GM21360 (cell line): ENCODE data around the gene SNX25.
"Not testable (repeated sequence)": the region's sequence is repeated elsewhere in the genome, so short reads cannot be mapped to it uniquely, and the experiment has no call there.

Experiments
- ATAC-seq: cut with Tn5 transposase; IDR thresholded peaks from one replicate; pipeline ENCODE4 v1.9.1; 2021; ENCODE audit warnings: mild to moderate bottlenecking, moderate library complexity; ENCODE audit not compliant: unreplicated experiment

Gene SNX25

DNA sequence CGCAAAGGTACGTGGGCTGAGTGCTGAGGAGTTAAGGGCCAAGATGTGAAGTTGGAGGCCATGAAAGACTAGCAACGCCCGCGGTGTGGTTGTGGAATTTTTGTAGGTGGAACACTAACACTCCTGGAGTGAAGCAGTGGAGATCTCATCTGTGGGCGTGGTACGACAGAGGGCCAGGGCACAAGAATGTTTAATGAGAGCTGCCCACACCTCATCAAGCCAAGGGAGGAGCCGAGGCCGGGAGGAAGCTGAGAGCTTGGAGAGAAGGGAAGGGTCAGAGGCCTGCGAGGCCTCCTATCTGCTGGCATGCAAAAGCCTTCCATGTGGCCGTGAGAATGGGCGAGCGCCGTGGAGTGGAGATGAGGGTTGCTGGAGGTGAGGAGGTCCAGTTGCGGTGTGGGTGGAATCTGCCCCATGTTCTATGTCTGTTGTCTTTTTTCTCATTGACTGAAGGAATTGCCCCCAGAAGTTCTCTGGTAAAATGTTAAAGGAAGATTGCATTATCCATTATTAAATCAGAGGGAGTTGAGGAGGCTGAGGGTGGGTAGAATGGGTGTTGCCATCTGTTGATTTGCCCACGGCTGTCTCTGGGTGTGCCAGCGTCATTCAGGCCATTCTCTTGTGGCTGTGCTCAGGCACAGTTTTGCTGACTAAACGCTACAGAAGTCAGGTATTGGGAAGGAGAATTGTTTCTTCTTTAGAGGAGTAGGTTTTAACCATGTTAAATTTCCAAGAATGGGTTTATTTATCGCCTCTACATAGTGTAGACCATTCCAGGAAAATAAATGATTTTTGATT, 19.8 kb downstream of the SNX25 start:
- no peak for ATAC-seq

DNA sequence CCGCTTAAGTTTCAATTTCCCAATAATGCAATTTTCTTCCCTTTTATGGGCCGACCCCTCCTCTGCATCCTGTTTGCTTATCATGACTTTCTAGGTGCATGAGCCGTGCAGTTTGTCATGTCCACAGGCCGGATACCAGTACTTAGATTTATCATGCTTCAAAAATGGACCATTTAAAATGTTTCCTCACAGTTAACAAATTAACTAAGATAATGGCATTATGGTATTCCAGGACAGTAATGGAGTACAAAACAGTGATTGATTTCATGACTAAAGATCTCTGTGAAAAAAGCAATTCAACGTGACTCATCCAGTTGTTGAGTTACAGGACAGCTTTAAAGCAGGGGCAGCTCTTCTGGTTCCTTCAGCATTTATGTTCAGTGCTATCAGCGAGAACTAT, 23.0 kb downstream of the SNX25 start:
- ATAC-seq, result no peak

DNA sequence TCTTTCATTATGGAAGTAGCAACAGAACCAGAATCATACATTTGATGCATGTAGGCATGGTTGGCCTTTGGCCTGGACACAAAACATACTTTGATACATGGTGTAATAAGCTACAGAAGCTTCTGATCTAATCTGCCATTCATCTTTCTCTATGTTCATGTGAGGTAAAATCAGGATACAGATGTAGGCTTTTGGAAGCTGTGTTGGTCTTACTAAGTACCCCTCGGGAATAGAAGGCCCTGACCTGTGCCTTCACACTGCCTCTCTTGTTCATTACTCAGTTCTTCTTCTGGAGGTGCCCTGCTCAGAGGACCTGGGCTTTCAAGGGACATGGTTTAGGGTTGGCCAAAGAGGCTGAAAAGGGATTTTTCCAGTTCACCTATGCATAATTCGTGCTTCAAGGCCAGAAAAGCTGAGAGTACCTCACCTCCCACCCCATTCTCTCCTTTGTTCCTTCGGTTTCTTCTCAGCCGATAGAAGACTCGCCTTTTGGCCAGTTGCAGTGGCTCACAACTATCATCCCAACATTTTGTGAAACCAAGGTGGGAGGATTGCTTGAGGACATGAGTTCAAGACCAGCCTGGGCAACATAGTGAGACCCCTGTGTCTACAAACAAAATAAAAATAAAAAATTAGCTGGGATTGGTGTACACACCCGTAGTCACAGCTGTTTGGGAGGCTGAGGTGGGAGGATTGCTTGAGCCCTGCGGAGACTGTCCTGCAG, 25.9 kb downstream of the SNX25 start:
- ATAC-seq, result no peak

DNA sequence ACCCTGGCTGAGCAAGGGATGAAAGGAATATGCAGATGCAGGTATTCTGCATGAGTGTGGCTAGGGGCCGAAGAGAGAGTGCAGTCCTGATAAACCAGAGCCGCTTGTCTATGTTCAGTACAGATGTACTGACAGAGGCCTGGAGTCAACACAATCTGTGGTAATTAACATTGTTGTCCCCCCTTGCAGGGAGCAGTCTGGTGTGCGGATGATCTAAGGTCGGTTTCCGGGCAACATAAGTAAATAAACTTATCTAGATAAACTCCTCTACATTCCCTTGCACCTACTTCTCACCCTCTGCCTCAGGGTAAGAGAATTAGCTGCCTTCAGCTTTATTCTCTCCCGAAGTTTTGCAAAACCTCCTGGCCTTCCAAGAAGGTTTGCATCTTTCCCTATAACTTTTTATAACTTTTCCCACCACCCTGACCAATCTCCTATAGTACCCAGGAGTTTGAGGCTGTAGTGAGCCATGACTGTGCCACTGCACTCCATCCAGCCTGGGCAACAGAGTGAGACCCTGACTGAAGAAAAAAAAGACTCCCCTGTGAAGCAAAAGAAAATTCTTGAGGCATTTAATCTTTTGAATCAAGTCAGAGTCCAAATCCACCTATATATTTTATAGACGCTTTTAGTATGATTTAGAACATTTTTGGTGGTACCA, 26.6 kb downstream of the SNX25 start:
- ATAC-seq, result no peak

DNA sequence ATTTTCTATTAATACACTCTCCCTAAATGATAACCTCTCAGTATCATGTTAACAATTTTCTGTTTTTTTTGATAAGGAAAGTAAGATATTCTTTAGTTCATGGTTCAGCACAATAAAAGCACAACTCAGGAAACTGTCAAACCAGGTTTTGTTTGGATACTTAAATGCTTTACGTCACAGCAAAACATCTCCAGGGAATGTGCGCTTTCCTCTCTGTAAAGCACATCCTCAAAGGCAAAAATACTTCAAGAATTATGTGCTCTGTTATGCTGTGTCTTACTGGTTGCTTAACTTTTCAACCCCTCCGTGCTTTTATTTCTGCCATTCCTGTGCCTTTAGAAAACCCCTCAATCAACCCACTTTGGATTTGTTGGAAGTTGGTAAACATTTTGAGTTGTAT, 27.8 kb downstream of the SNX25 start:
- ATAC-seq, result no peak

DNA sequence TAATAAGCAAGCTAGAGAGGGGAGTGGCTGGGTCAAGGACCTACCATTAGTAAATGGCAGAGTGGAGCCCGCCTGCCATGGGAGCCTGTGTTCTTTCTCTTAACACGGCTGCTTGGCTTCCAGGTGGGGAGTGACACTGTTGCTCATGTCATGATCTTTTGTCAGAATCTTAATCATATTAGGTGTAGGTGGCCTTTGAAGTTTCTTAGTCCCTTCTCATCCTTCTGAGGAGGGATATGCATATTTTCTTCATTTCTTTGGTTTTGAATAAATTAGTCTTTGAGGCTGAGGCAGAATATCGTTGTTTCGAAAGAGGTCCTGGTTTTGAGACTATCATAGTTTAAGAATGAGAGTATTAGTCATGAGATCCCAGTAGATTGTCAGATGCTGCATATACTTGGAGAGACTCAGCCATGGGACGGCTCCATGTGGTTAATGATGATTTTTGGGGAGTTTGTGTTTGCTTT, 28.9 kb downstream of the SNX25 start:
- ATAC-seq, result no peak

DNA sequence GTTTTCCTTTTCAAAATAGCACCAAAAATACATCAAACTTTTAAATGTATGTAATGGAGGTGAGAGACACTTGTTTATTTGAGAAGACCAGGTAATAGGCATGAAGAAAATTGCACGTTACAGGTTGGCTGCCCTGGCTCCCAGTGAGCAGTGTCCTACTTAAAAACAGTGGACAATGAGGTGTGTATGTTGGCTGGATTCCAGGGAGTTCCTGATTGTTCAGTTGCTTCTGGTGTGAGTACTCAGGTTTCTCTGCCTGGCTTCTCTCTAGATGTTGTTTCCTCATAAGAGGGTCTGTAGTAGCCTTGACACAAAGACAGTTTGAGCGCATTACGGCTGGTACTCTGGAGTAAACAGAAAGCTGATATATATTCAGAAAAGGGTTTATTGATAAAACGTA, 29.4 kb downstream of the SNX25 start:
- ATAC-seq, result no peak

DNA sequence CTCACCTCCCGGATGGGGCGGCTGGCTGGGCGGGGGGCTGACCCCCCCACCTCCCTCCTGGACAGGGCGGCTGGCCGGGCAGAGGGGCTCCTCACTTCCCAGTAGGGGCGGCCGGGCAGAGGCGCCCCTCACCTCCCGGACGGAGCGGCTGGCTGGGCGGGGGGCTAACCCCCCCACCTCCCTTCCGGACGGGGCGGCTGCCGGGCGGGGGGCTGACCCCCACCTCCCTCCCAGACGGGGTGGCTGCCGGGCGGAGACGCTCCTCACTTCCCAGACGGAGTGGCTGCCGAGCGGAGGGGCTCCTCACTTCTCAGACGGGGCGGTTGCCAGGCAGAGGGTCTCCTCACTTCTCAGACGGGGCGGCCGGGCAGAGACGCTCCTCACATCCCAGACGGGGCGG, 31.1 kb downstream of the SNX25 start:
- ATAC-seq, result not testable (repeated sequence)

DNA sequence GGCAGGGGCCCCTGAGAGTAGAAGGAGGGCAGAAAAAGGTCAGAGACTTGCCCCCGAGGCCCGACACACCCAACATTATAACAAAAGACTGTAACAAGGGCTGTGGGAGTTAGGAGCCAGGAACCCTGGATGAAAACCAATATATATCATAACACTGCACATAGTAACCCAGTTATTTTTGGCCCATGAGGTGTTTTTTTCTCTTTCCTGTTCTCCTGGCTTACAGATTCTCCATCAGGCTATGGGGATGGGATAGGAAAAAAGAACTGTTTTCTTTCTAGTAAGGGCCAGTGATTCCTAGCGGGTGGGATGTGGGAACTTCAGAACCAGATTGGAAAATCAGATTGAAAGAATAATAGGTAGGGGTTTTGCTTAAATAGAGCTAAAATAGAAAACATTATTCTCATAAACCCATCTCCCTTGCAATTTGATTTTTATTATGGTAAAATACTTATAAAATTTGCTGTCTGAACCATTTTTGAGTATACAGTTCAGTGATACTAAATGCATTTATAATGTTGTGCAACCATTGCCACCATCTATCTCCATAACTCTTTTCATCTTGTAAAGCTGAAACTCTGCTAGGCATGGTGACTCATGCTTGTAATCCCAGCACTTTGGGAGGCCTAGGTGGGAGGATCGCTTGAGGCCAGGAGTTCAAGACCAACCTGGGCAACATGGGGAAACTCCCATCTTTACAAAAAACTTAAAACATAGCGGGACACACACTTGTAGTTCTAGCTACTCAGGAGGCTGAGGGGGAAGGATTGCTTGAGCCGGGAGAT, 33.5 kb downstream of the SNX25 start:
- ATAC-seq, result no peak

DNA sequence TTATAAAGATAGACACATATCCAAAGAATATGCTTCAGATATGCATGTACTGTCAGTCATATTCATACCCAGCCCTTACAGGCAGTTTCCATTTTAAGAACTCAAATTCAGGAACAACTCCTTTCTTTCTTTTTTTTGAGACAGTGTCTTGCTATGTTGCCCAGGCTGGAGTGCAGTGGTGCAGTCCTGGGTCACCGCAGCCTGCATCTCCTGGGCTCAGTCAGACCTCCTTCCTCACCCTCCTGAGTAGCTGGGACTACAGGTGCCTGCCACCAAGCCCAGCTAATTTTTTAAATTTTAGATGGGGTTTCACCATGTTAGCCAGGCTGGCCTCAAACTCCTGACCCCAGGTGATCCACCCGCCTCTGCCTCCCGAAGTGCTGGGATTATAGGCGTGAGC, 34.5 kb downstream of the SNX25 start:
- no peak for ATAC-seq

DNA sequence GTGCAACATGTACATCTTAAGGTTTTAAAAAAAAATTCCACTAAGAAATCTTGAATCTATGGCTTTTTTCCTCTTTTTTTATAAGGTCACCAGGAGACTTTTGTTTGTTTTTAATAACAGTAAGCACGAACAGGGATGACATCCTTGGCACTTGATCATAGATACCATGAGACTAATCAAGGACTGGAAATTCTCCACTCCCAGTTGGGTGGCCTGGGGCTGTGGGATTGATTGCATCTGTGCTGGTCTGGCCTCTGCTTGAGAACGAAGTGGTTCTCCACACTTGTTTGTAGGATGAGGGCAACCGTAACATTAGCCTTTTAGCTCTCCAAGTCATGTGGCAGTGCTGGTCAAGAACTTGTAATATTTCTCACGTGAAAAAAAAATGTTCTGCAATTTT, 35.4 kb downstream of the SNX25 start:
- no peak for ATAC-seq

DNA sequence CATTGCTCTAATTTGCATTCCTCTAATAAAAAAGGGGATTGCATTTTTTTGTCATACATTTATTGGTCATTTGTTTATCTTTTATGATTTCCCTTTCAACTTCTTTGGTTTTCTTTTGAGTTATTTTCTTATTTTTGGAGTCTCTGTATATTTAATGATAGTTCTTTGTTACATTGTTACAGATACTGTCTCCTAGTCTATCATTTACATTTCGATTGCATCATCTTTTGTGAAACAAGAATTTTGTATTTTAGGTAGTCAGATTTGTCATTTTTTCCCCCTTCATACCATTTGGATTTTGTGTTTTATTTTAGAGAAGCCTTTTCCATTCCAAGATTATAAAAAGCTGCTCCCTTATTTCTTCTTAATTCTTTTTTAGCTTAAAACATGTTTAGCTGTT, 37.1 kb downstream of the SNX25 start:
- ATAC-seq, result no peak

DNA sequence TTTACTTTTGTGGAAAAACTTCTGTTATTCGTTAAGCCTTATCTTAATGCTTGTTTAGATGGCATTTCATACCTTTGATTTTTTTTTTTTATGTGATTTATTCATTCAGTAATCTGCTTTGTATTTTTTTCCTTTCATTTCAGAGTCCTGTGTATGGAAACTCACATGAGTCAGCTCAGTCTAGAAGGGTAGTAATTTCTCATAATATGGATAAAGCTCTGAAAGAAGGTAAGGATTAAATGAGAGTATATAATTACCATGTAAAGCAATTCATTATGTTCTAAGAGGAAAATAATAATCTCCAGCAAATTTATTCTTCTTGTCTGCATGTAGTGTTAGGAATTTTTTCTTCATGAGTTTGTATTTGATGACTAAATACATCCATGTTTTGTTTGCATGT, 37.8 kb downstream of the SNX25 start:
- ATAC-seq, result no peak

DNA sequence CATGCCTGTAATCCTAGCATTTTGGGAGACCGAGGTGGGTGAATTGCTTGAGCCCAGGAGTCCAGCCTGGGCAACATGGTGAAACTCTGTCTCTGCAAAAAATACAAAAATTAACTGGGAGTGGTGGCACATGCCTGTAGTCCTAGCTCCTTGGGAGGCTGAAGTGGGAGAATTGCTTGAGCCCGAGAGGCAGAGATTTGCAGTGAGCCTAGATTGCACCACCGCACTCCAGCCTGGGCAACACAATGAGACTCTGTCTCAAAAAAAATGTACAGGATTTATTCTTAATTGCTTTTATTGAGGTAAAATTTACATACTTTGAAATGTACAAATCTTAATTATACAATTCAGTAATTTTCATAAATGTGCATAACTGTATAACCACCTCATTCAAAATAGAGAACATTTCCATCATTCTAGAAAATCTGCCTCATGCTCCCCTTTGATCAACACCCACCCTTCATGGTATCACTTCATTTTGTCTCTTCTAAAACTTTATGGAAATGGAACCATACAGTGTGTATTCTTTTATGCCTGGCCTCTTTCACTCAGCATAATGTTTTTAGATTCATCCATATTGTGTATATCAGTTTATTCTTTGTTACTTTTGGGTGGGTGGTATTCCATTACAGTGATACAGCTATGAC, 39.1 kb downstream of the SNX25 start:
- no peak for ATAC-seq

DNA sequence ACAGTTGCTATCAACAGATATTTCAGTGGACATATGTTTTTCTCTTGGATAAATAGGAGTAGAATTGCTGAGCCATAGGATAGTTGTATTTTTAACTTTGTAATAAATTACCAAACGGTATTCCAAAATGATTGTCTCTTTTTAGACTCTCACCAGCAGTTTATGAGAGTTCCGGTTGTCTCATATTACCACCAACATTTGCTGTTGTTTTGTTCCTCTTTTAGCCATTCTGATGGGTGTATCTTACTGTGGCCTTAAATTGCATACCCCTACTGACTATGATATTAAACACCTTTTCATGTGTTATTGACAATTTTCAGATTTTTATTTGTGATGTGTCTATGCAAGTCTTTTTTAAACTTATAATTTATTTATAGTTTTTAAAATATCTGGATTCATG, 39.7 kb downstream of the SNX25 start:
- ATAC-seq, result no peak

DNA sequence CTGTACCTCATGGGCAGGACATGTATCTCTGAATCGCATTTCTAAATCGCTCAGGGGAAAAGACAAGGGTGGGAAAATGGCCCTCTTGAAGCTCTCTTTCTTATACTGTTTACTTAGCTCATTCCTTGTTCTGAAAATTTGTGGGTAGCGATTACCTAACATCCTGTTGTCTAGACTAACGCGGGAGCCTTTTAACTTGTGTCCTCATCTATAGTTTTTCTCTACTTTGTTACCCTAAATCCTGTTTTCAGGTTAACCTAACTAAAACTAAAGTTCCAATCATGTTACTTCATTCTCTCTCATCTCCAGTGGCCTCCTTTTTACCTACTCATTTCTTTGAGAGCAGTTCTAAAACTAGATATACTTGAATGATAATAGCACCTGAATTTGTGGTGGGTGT, 45.0 kb downstream of the SNX25 start:
- no peak for ATAC-seq

DNA sequence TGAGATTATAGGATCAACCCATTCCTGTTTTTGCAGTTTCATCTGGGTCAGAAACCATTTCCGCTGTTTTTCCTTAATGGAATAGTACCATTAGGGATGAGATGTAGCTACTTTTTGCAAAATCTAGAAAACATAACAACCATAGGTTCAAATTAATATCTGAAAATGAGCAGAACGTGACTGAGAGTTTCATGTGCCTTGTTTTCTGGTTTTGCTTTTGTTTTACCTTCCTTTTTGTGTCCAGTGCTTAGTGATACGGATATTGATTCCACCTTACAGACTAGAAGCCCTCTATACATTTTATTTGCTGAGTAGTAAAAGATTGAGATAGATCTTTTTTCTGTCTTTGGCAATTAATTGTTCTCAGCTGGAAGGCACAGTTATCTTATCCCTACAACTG, 46.5 kb downstream of the SNX25 start:
- no peak for ATAC-seq

DNA sequence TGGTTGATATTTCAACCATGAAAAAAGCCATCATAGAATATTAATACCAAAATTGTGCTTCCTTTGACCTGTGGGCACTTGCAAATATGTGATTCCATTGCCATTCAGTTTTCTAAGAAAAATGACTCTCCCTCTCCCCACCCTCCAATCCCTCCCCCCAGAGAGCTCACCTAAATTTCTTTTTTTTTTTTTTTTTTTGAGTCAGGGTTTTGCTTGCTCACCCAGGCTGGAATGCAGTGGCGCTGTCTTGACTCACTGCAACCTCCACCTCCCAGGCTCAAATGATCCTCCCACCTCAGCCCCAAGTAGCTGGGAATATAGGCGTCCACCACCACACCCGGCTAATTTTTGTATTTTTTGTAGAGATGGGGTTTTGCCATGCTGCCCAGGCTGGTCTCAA, 47.0 kb downstream of the SNX25 start:
- no peak for ATAC-seq

DNA sequence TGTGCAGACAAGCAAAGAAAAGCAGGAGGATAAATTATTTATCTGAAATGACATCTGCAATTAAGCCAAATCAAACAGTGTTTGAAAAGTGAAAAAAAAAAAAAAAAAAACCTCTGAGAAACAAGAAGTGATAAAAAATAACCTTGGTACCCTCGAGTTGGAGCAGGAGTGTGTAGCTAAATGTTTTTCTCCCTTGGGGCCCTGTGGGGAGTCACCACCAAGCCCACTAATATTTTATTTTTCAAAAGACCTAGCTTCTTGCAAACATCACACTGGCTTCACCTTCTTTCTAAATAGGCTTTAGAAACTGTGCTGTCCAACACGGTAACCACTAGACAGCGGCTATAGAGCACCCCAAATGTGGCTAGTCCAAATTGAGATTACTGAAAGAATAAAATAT, 47.7 kb downstream of the SNX25 start:
- ATAC-seq, result no peak

DNA sequence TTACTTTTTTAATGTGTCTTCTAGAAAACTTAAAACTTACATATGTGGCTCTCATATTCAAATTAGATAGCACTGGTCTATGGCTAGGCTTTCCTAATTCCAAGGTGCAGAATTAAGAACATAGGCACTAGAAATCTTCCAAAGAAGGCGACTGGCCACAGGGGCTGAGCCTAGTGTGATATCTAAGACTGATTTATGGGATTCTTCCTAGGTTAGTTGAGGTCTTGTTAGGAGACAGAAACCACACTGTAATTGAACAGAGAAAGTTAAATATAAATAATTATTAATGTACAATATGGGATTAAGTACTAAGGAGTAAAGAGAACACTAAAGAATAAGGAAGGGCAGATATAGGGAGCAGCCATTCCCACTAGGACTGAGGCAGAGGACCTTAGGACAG, 48.3 kb downstream of the SNX25 start:
- ATAC-seq, result no peak

DNA sequence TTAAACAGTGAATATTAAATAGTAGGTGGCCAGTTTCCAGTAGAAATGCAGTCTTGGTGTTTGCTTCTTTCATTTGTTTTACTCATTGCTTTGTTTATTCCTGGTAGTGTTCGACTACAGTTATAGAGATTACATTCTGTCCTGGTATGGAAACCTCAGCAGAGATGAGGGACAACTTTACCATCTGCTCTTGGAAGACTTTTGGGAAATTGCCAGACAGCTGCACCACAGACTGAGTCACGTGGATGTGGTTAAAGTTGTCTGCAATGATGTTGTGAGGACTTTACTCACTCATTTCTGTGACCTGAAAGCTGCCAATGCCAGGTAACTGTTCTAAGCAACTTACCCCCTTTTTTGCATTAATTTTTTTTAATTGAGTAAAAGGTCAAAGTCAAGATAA, 49.3 kb downstream of the SNX25 start:
- ATAC-seq, result not testable (repeated sequence)
